Activated T-cell treated with anti-CD3 and anti-CD28 coated beads for 48 hours (primary cell): ENCODE measurements around the gene ABCC4.

ENCODE experiments used
- DNase-seq: peaks from one replicate; pipeline ENCODE4 v3.0.0-alpha.2; 2020; ENCODE audit warnings: low read depth

Gene ABCC4

GRCh38 chr13:95115525-95115924 is 185.7 kb downstream of the ABCC4 start:
- no peak for DNase-seq

GRCh38 chr13:95113601-95114000 is 187.7 kb downstream of the ABCC4 start:
- DNase-seq, result no peak

- DNase-seq, result no peak
These were observed 188.4 kb downstream of the ABCC4 start for GRCh38 chr13:95112883-95113282.

- DNase-seq, result no peak
These were observed 189.6 kb downstream of the ABCC4 start for GRCh38 chr13:95111608-95112007.

GRCh38 chr13:95106562-95106961 is 194.7 kb downstream of the ABCC4 start:
- no peak for DNase-seq

- no peak for DNase-seq
These were observed 200.5 kb downstream of the ABCC4 start for GRCh38 chr13:95100525-95101433.

GRCh38 chr13:95099541-95099940 is 201.7 kb downstream of the ABCC4 start:
- no peak for DNase-seq

- no peak for DNase-seq
These were observed 202.3 kb downstream of the ABCC4 start for GRCh38 chr13:95098916-95099315.

- DNase-seq, result no peak
These were observed 209.5 kb downstream of the ABCC4 start for GRCh38 chr13:95091755-95092154.

- DNase-seq, result no peak
These were observed 213.4 kb downstream of the ABCC4 start for GRCh38 chr13:95087746-95088305.

- DNase-seq, result no peak
These were observed 214.5 kb downstream of the ABCC4 start for GRCh38 chr13:95086761-95087160.

- DNase-seq, result no peak
These were observed 217.5 kb downstream of the ABCC4 start for GRCh38 chr13:95083758-95084157.

- no peak for DNase-seq
These were observed 218.2 kb downstream of the ABCC4 start for GRCh38 chr13:95083066-95083465.

GRCh38 chr13:95075506-95075905 is 225.7 kb downstream of the ABCC4 start:
- DNase-seq, result no peak

GRCh38 chr13:95074820-95075219 is 226.4 kb downstream of the ABCC4 start:
- no peak for DNase-seq

GRCh38 chr13:95073747-95074311 is 227.4 kb downstream of the ABCC4 start:
- no peak for DNase-seq

- DNase-seq, result no peak
These were observed 233.9 kb downstream of the ABCC4 start for GRCh38 chr13:95067303-95067702.

- DNase-seq, result no peak
These were observed 241.2 kb downstream of the ABCC4 start for GRCh38 chr13:95060014-95060519.

GRCh38 chr13:95059306-95059705 is 241.9 kb downstream of the ABCC4 start:
- DNase-seq, result no peak

GRCh38 chr13:95058680-95059079 is 242.6 kb downstream of the ABCC4 start:
- no peak for DNase-seq

GRCh38 chr13:95056266-95056665 is 245.0 kb downstream of the ABCC4 start:
- no peak for DNase-seq

GRCh38 chr13:95050800-95051615 is 250.2 kb downstream of the ABCC4 start:
- DNase-seq, result no peak
